OCI-LY1 (cell line): Measurements from ENCODE around the gene GP1BB.

ENCODE experiments used
- EZH2 ChIP-seq: fragments of 200-600 bp; sonication (generic), shearing (Covaris generic); IDR thresholded peaks from 2 replicates; pipeline ENCODE4 v1.8.0; 2017; ENCODE audit warnings: borderline replicate concordance, mixed run types, mild to moderate bottlenecking, antibody characterized with exemption, low read length, moderate library complexity, mixed read lengths
- TF ChIP-seq, protein P1 (sequence below): fragments of 200-600 bp; sonication (generic), shearing (Covaris generic); IDR thresholded peaks from 2 replicates; pipeline ENCODE4 v1.5.1; 2017; ENCODE audit warnings: mild to moderate bottlenecking, antibody characterized with exemption, low read length, moderate library complexity, mixed read lengths

GRCh38 chr22:19691007-19691720 is 32.2 kb upstream of the GP1BB start:
- TF ChIP-seq EZH2 = no peak
- TF ChIP-seq, protein P1, sequence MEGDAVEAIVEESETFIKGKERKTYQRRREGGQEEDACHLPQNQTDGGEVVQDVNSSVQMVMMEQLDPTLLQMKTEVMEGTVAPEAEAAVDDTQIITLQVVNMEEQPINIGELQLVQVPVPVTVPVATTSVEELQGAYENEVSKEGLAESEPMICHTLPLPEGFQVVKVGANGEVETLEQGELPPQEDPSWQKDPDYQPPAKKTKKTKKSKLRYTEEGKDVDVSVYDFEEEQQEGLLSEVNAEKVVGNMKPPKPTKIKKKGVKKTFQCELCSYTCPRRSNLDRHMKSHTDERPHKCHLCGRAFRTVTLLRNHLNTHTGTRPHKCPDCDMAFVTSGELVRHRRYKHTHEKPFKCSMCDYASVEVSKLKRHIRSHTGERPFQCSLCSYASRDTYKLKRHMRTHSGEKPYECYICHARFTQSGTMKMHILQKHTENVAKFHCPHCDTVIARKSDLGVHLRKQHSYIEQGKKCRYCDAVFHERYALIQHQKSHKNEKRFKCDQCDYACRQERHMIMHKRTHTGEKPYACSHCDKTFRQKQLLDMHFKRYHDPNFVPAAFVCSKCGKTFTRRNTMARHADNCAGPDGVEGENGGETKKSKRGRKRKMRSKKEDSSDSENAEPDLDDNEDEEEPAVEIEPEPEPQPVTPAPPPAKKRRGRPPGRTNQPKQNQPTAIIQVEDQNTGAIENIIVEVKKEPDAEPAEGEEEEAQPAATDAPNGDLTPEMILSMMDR = no peak
